HEK293T (cell line): ENCODE data around the gene SSX2IP.

Experiments used
- BHLHE40 ChIP-seq: fragments of 450-650 bp; IDR thresholded peaks from 2 replicates; pipeline ENCODE4 v1.6.1; 2016; ENCODE audit warnings: mild to moderate bottlenecking, moderate library complexity, borderline replicate concordance
- ELF4 ChIP-seq: fragments of 450-650 bp; IDR thresholded peaks from 2 replicates; pipeline ENCODE4 v1.6.1; 2017; ENCODE audit warnings: antibody characterized with exemption
- FOXA1 ChIP-seq: fragments of 450-650 bp; IDR thresholded peaks from 2 replicates; pipeline ENCODE4 v1.6.1; 2016; ENCODE audit warnings: mild to moderate bottlenecking
- FOXM1 ChIP-seq: fragments of 450-650 bp; IDR thresholded peaks from 2 replicates; pipeline ENCODE4 v1.6.1; 2017; ENCODE audit warnings: mild to moderate bottlenecking, borderline replicate concordance
- SUZ12 ChIP-seq: fragments of 450-650 bp; IDR thresholded peaks from 2 replicates; pipeline ENCODE4 v1.6.1; 2016; ENCODE audit warnings: mild to moderate bottlenecking
- TARDBP ChIP-seq: fragments of 450-650 bp; IDR thresholded peaks from 2 replicates; pipeline ENCODE4 v1.6.1; 2016

DNA sequence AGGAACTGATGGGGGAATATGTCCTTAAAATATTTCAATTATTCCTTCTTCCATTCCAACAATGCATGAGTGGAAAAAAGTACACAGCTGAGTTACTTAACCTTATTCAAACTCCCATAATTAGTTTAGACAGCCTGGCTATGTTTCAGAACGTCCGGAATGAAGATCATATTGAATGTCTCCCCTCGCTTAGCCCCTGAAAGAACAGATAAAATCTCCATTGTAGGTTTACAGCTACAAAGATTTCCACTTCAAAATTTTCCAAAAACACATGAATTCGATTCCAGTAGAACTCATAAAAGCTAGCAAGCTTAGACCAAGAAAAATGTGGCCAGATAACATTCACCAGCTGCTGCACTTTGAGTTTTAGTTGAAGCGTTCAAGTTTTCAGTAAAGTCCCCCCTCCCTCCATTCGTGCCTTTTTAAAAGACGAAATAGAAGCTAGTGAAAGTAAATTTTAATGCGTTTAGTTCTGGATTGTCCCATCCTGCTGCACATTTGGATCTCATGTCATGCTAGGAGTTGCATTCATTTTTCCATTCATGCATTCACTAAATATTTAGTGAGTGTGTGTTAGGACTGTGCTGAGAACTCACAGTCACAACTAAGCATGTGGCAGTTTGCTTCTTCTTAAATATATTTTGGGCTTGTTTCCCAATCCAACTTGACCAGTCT, 29.4 kb upstream of the SSX2IP start:
- TF ChIP-seq FOXM1 (no peak), SUZ12 (no peak), FOXA1 (no peak), ELF4 (no peak), BHLHE40 (no peak), TARDBP (no peak)
